Neutrophil (primary cell): Measurements from ENCODE around the gene FGGY.
A peak's percentile ranks its signal among the peaks of the same experiment; 100 is the strongest.
"Not testable (repeated sequence)": the region's sequence is repeated elsewhere in the genome, so short reads cannot be mapped to it uniquely, and the experiment has no call there.

Experiments used
- H3K27ac ChIP-seq: fragments of 200-600 bp; sonication (generic); 2 replicates; pipeline ENCODE4 v1.5.1; 2016; ENCODE audit warnings: mild to moderate bottlenecking, moderate library complexity
- H3K27me3 ChIP-seq: fragments of 200-600 bp; sonication (generic); 2 replicates; pipeline ENCODE4 v1.6.0; 2016; ENCODE audit warnings: mild to moderate bottlenecking
- H3K36me3 ChIP-seq: fragments of 200-600 bp; sonication (generic); 2 replicates; pipeline ENCODE4 v1.5.1; 2017
- H3K4me1 ChIP-seq, 2 experiments: fragments of 200-600 bp in 1 of 2; sonication (generic) in 1 of 2; 1 replicate in 1 of 2; 2 replicates in 1 of 2; pipeline versions ENCODE4 v1.5.1 to v1.6.1; 2013 to 2016; ENCODE audit warnings: low read depth in 1 of 2, low read length in 1 of 2, mild to moderate bottlenecking in 1 of 2, moderate library complexity in 1 of 2; ENCODE audit not compliant: control insufficient read depth in 1 of 2, insufficient read depth in 1 of 2
- H3K4me3 ChIP-seq, 2 experiments: fragments of 200-600 bp in 1 of 2; sonication (generic) in 1 of 2; 1 replicate in 1 of 2; 2 replicates in 1 of 2; pipeline ENCODE4 v1.5.1; 2013 to 2016; ENCODE audit warnings: low read depth in 1 of 2, low read length in 1 of 2, mild to moderate bottlenecking in 1 of 2, moderate library complexity in 1 of 2
- H3K9me3 ChIP-seq: fragments of 200-600 bp; sonication (generic); 2 replicates; pipeline ENCODE4 v1.5.1; 2016
- TF ChIP-seq, protein P1 (sequence below): fragments of 200-600 bp; sonication (generic); IDR thresholded peaks from 2 replicates; pipeline ENCODE4 v1.5.1; 2016; ENCODE audit warnings: antibody characterized with exemption

Gene FGGY

DNA sequence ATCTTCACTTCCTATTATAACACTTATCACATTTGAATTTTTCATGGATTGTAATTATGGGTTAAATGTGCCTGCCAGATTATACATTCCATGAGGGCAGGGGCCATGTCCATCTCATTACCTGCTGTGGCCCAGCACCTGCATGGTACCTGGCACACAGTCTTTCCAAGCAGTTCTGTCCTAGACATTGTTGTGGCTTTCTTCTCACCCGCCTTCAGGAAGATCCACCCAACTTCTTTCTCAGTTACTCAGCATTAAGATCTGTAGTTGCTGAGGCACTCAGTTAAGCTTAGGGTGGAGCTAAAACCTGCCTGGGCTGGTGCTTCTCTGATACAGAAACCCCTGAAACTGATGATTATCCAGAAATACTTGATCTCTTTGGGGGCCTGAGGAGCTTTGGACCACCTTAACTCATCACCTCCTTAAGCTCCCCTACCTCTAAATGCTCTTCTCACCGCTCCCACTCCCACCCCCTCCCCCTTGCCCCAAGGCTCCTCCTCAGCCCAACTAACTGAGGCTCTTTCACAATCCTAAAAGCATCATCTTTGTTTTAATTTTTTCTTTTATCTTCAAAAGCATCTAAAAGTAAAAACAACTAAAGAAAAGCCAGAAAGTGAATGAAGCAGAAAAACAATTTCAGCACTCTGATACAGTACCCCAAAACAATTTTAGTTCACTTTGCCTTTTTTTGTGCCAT is 190.6 kb downstream of the FGGY start:
- TF ChIP-seq, protein P1, sequence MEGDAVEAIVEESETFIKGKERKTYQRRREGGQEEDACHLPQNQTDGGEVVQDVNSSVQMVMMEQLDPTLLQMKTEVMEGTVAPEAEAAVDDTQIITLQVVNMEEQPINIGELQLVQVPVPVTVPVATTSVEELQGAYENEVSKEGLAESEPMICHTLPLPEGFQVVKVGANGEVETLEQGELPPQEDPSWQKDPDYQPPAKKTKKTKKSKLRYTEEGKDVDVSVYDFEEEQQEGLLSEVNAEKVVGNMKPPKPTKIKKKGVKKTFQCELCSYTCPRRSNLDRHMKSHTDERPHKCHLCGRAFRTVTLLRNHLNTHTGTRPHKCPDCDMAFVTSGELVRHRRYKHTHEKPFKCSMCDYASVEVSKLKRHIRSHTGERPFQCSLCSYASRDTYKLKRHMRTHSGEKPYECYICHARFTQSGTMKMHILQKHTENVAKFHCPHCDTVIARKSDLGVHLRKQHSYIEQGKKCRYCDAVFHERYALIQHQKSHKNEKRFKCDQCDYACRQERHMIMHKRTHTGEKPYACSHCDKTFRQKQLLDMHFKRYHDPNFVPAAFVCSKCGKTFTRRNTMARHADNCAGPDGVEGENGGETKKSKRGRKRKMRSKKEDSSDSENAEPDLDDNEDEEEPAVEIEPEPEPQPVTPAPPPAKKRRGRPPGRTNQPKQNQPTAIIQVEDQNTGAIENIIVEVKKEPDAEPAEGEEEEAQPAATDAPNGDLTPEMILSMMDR: no peak
- no peaks in the 10 kb centered on the region for H3K36me3 ChIP-seq
- H3K27me3 ChIP-seq: no peaks in the 10 kb centered on the region
- H3K4me3 ChIP-seq: no peak overlapping the region
- H3K4me1 ChIP-seq: no peaks in the 10 kb centered on the region
- H3K27ac ChIP-seq: no peak overlapping the region
- H3K9me3 ChIP-seq: no peaks in the 10 kb centered on the region

DNA sequence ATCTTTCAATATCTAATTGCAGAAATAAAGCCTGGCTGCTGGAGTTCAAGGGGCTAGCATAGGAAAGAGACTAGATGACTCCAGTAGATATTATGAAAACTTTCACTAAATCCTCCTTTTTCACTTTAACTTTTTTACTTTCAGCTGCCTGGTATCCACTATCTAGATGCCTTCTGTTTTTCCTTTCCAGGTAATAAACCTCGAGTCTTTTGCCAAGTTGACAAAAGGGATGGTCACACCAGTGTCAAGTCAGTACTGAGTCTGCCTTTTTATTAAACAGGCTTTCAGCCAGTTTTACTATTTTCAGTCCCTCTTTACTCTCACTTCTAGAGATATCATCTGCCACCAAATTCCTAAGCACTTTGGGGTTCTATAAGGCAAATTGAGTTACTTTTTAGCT is 195.6 kb downstream of the FGGY start:
- H3K36me3 ChIP-seq: no peaks in the 10 kb centered on the region
- peaks cover 19 to 20% of the 10 kb centered on the region in 2 experiments for H3K4me1 ChIP-seq
- no peaks in the 10 kb centered on the region for H3K27me3 ChIP-seq
- H3K27ac ChIP-seq: no peak overlapping the region
- TF ChIP-seq, protein P1: no peak
- no peak overlapping the region for H3K4me3 ChIP-seq
- H3K9me3 ChIP-seq: no peaks in the 10 kb centered on the region

DNA sequence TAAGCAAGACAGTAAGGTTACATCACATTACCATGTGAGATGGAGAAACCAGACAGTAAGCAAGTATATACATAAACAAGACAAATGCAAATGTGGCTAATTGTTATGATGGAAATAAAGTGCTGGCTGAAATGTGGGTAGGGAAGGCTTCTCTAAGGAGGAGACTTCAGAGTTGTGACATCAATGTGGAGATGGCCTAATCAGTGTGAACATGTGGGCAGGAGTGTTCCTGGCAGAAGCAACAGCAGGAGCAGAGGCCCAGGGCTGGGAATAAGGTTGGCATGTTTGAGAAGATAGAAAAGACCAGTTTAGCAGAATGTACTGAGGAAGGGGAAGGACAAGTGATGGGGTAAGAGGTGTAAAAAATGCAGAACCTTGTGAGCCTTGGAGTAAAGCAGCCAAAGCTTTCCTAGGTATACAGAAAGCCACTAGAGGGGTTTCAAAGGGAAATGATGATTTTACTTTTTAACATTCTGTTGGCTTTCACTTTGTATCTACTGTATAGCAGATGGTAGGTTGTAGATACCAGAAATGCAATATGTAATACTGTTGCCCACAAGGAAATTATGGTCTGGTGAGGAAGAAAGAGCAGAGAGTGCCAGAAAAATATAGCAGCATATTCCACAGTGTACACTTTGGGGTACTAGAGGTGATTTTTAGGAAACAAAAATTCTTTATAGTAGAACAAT is 197.4 kb downstream of the FGGY start:
- Histone ChIP-seq H3K4me3 (no peak overlapping the region), H3K27ac (peak overlapping the region; percentile 63), H3K4me1 (peaks cover 34 to 38% of the 10 kb centered on the region in 2 experiments), H3K9me3 (no peaks in the 10 kb centered on the region), H3K36me3 (no peaks in the 10 kb centered on the region), H3K27me3 (no peaks in the 10 kb centered on the region)
- TF ChIP-seq, protein P1: no peak

DNA sequence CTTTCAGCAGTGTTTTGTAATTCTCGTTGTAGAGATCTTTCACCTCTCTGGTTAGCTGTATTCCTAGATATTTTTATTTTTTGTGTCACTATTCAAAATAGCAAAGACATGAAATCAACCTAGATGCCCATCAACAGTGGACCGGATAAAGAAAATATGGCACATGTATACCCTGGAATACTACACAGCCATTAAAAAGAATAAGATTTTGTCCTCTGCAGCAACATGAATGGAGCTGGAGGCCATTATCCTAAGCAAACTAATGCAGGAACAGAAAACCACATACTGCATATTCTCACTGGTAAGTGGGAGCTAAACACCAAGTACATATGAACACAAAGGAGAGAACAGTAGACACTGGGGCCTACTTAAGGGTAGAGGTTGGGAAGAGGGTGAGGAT is 199.3 kb downstream of the FGGY start:
- H3K9me3 ChIP-seq, H3K27me3 ChIP-seq, H3K27ac ChIP-seq, H3K4me3 ChIP-seq, H3K36me3 ChIP-seq: not testable (repeated sequence)
- H3K4me1 ChIP-seq: peaks cover 46 to 57% of the 10 kb centered on the region in 2 experiments

DNA sequence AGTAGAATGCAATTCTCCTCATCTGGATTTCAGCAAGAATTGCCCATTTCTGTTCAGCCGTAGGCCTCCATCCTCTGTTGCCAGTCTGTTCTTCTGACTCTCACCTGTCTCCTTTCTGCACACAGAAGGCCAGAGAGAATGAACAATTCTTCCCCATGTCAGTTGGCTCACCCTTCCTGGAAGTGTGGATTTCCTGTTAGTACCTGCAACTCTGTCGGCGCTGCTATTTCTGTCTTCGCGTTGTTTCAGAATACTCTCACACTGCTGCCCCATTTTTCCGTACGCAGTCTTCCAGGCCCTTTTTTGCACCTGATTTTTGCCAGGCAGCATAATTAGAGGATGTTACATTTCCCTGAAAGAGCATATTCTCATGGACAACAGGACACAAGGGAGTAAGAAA is 200.7 kb downstream of the FGGY start:
- Histone ChIP-seq H3K36me3 (no peaks in the 10 kb centered on the region), H3K9me3 (no peaks in the 10 kb centered on the region), H3K27me3 (no peaks in the 10 kb centered on the region), H3K4me3 (no peak overlapping the region), H3K4me1 (peaks cover 54 to 69% of the 10 kb centered on the region in 2 experiments), H3K27ac (peak overlapping the region; percentile 16)
- TF ChIP-seq, protein P1: no peak

DNA sequence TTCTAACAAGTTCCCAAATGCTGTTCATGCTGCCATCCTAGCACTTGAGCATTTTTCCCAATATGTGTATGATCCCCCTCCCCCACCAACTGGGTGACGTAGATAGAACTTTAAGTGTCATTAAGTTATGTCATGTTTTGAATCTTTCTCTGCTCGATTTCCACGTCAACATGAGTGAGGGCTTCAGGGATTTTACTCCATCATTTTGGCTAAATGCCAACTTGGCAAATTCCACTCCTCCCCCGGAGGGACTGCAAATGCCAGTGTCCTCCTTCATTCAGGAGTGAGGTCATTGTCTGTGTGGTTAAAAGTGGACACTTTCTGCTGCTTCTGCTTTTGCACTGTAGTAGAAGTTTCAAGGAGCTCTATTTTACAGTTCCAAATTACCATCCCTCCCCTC is 201.7 kb downstream of the FGGY start:
- Histone ChIP-seq H3K36me3 (no peaks in the 10 kb centered on the region), H3K4me3 (no peak overlapping the region), H3K27ac (peak overlapping the region; percentile 47), H3K27me3 (no peaks in the 10 kb centered on the region), H3K4me1 (peaks cover 53 to 69% of the 10 kb centered on the region in 2 experiments), H3K9me3 (no peaks in the 10 kb centered on the region)
- TF ChIP-seq, protein P1: no peak
